Neural progenitor cell (in vitro differentiated cells): ENCODE measurements around the gene ZKSCAN4. TPM values are rescaled to one million over a fixed set of nuclear protein-coding genes. Genes with fewer than 3 reads are reported as not detected.

ENCODE experiments used
- DNase-seq: peaks from one replicate; pipeline ENCODE4 v3.0.0-alpha.2; 2016; ENCODE audit warnings: low spot score
- H2AFZ ChIP-seq: fragments of 200-600 bp; sonication (generic); replicated peaks from 2 replicates; pipeline ENCODE4 v1.6.1; 2016; ENCODE audit warnings: antibody characterized with exemption
- H3F3A ChIP-seq: fragments of 200-600 bp; sonication (generic); 2 replicates; pipeline ENCODE4 v1.6.1; 2016; ENCODE audit warnings: antibody characterized with exemption, low read depth
- H3K27ac ChIP-seq: fragments of 200-600 bp; sonication (generic); 2 replicates; pipeline ENCODE4 v1.5.1; 2016; ENCODE audit warnings: mild to moderate bottlenecking
- H3K27me3 ChIP-seq: fragments of 200-600 bp; sonication (generic); 2 replicates; pipeline ENCODE4 v1.6.1; 2016; ENCODE audit warnings: mild to moderate bottlenecking, moderate library complexity
- H3K36me3 ChIP-seq: fragments of 200-600 bp; sonication (generic); 2 replicates; pipeline ENCODE4 v1.5.1; 2016
- H3K4me1 ChIP-seq: fragments of 200-600 bp; sonication (generic); 2 replicates; pipeline ENCODE4 v1.6.1; 2016; ENCODE audit warnings: mixed run types
- H3K4me2 ChIP-seq: fragments of 200-600 bp; sonication (generic); 2 replicates; pipeline ENCODE4 v1.6.1; 2016
- H3K4me3 ChIP-seq: fragments of 200-600 bp; sonication (generic); 2 replicates; pipeline ENCODE4 v1.5.1; 2016
- H3K79me2 ChIP-seq: fragments of 200-600 bp; sonication (generic); 2 replicates; pipeline ENCODE4 v1.6.1; 2016; ENCODE audit warnings: low read depth
- H3K9ac ChIP-seq: fragments of 200-600 bp; sonication (generic); 2 replicates; pipeline ENCODE4 v1.6.1; 2016
- H3K9me3 ChIP-seq: fragments of 200-600 bp; sonication (generic); 2 replicates; pipeline ENCODE4 v1.5.1; 2016; ENCODE audit warnings: low read depth
- H4K20me1 ChIP-seq: fragments of 200-600 bp; sonication (generic); 2 replicates; pipeline ENCODE4 v1.6.1; 2016; ENCODE audit warnings: low read depth
- H3K27ac Mint-ChIP-seq: 3 replicates; pipeline ENCODE4 v1.8.0; 2021; ENCODE audit warnings: mixed read lengths
- H3K27me3 Mint-ChIP-seq: 2 replicates; pipeline ENCODE4 v1.8.0; 2022; ENCODE audit warnings: low read depth, mild to moderate bottlenecking, inconsistent platforms, moderate library complexity, mixed read lengths; ENCODE audit not compliant: insufficient read depth
- H3K36me3 Mint-ChIP-seq: 3 replicates; pipeline ENCODE4 v1.8.0; 2021; ENCODE audit warnings: mixed read lengths
- H3K4me1 Mint-ChIP-seq: 3 replicates; pipeline ENCODE4 v1.8.0; 2021; ENCODE audit warnings: mixed read lengths
- H3K4me3 Mint-ChIP-seq: 3 replicates; pipeline ENCODE4 v1.8.0; 2021; ENCODE audit warnings: mild to moderate bottlenecking, moderate library complexity, mixed read lengths
- H3K9me3 Mint-ChIP-seq: 3 replicates; pipeline ENCODE4 v1.8.0; 2020; ENCODE audit warnings: mixed read lengths
- EZH2 ChIP-seq: fragments of 200-600 bp; sonication (generic); IDR thresholded peaks from 2 replicates; pipeline ENCODE4 v1.6.1; 2017; ENCODE audit warnings: antibody characterized with exemption, mild to moderate bottlenecking, moderate library complexity
- EZH2phosphoT487 ChIP-seq: fragments of 200-600 bp; sonication (generic); IDR thresholded peaks from 2 replicates; pipeline ENCODE4 v1.6.1; 2017; ENCODE audit warnings: antibody characterized with exemption
- total RNA-seq: library from RNA; depleted of rRNA; stranded (reverse); fragments of >200 nt; gene quantifications from 2 replicates; pipeline ENCODE4 v1.2.3, GENCODE V29; 2015; ENCODE audit warnings: low replicate concordance
- TF ChIP-seq, protein P1 (sequence below): fragments of 200-600 bp; sonication (generic); IDR thresholded peaks from 2 replicates; pipeline ENCODE4 v1.5.1; 2017; ENCODE audit warnings: antibody characterized with exemption, mild to moderate bottlenecking

ZKSCAN4 gene
- total RNA-seq, 1 donor from 2014 or later, result 5.9 TPM

DNA sequence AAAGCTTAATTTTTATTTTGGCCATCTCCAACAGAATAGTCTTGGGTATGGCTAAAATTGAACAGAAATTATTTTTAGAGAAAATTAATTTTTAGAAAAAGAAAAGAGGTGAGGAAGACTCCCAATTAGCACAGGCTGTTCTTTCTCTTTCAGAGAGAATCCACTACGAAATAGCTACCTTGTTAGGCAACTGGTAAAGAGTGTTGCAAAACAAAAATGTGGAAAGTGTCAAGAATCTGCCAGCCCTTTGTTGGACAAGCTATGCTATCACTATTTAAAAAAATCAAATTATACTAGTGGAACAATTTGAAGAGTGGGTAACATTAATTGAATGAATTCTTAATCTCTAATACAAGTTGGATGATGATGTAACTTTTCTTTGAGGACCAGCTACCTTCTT, 46.2 kb downstream of the ZKSCAN4 start:
- Histone ChIP-seq H3K79me2 (no peaks in the 10 kb centered on the region), H3K27ac (no peak overlapping the region), H3K9me3 (no peaks in the 10 kb centered on the region), H4K20me1 (no peaks in the 10 kb centered on the region), H3K4me2 (no peak overlapping the region), H3K4me3 (no peak overlapping the region), H3F3A (peaks cover 20% of the 10 kb centered on the region), H3K36me3 (no peaks in the 10 kb centered on the region), H3K4me1 (no peaks in the 10 kb centered on the region), H3K9ac (no peak overlapping the region), H2AFZ (no peak overlapping the region), H3K27me3 (peaks cover 98% of the 10 kb centered on the region)
- Mint-ChIP-seq H3K4me3 (no peak overlapping the region), H3K27me3 (peaks cover 41% of the 10 kb centered on the region), H3K27ac (no peak overlapping the region), H3K4me1 (peaks cover 13% of the 10 kb centered on the region), H3K36me3 (no peaks in the 10 kb centered on the region), H3K9me3 (peaks cover 15% of the 10 kb centered on the region)
- no peak for TF ChIP-seq EZH2
- TF ChIP-seq EZH2phosphoT487, result no peak
- TF ChIP-seq, protein P1, sequence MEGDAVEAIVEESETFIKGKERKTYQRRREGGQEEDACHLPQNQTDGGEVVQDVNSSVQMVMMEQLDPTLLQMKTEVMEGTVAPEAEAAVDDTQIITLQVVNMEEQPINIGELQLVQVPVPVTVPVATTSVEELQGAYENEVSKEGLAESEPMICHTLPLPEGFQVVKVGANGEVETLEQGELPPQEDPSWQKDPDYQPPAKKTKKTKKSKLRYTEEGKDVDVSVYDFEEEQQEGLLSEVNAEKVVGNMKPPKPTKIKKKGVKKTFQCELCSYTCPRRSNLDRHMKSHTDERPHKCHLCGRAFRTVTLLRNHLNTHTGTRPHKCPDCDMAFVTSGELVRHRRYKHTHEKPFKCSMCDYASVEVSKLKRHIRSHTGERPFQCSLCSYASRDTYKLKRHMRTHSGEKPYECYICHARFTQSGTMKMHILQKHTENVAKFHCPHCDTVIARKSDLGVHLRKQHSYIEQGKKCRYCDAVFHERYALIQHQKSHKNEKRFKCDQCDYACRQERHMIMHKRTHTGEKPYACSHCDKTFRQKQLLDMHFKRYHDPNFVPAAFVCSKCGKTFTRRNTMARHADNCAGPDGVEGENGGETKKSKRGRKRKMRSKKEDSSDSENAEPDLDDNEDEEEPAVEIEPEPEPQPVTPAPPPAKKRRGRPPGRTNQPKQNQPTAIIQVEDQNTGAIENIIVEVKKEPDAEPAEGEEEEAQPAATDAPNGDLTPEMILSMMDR, result no peak
- DNase-seq, result no peak

DNA sequence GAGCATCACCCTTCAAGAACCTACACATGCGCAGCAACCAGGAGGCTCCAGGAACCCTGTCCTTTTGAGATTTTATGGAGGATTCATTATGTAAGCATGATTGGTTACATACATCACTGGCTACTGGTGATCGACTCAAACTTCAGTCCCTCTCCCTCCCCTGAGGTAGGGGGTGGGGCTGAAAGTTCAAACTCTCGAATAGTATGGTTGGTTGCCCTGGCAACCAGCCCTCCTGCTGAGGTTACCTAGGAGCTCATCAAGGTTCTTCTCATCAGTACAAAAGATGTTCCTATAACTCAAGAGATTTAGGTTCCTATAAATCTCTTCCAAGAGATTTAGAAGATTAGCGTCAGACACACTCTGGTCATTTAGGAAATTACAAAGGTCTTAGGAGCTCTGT, 48.9 kb downstream of the ZKSCAN4 start:
- Mint-ChIP-seq H3K27me3 (peaks cover 28% of the 10 kb centered on the region), H3K4me3 (no peak overlapping the region), H3K9me3 (peaks cover 26% of the 10 kb centered on the region), H3K36me3 (no peaks in the 10 kb centered on the region), H3K4me1 (peaks cover 9% of the 10 kb centered on the region), H3K27ac (no peak overlapping the region)
- Histone ChIP-seq H3K36me3 (no peaks in the 10 kb centered on the region), H3F3A (peaks cover 20% of the 10 kb centered on the region), H2AFZ (no peak overlapping the region), H3K79me2 (no peaks in the 10 kb centered on the region), H4K20me1 (no peaks in the 10 kb centered on the region), H3K4me3 (no peak overlapping the region), H3K9ac (no peak overlapping the region), H3K27ac (no peak overlapping the region), H3K9me3 (no peaks in the 10 kb centered on the region), H3K4me1 (no peaks in the 10 kb centered on the region), H3K4me2 (no peak overlapping the region), H3K27me3 (peaks cover 98% of the 10 kb centered on the region)
- peak; percentile 43 for DNase-seq
- no peak for TF ChIP-seq EZH2
- no peak for TF ChIP-seq EZH2phosphoT487
- TF ChIP-seq, protein P1, result no peak

DNA sequence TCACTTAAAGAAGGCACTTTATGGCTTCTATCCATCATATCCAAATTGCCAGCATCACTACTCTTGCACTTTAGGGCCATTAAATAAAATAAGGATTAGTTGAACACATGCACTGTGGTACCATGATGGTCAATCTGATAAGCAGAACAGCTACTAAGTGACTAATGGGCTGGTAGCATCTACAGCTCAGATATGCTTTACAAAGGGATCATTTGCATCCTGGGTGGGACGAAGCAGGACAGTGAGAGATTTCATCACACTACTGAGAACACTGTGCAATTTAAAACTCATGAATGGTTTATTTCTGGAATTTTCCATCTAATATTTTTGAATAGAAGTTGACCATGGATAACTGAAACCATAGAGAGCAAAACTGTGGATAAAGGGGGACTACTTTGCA, 52.0 kb downstream of the ZKSCAN4 start:
- H3K79me2 ChIP-seq, result no peaks in the 10 kb centered on the region
- no peaks in the 10 kb centered on the region for H4K20me1 ChIP-seq
- H3K4me3 ChIP-seq, result no peak overlapping the region
- Mint-ChIP-seq H3K4me1 (no peaks in the 10 kb centered on the region), H3K27me3 (peaks cover 11% of the 10 kb centered on the region), H3K9me3 (peaks cover 38% of the 10 kb centered on the region), H3K4me3 (no peak overlapping the region), H3K36me3 (no peaks in the 10 kb centered on the region), H3K27ac (no peak overlapping the region)
- TF ChIP-seq, protein P1, result no peak
- no peak for TF ChIP-seq EZH2phosphoT487
- no peak for TF ChIP-seq EZH2
- no peaks in the 10 kb centered on the region for H3K9me3 ChIP-seq
- no peak overlapping the region for H3K4me2 ChIP-seq
- no peaks in the 10 kb centered on the region for H3F3A ChIP-seq
- no peaks in the 10 kb centered on the region for H3K4me1 ChIP-seq
- H3K9ac ChIP-seq, result no peak overlapping the region
- no peak for DNase-seq
- peaks cover 73% of the 10 kb centered on the region for H3K27me3 ChIP-seq
- no peak overlapping the region for H3K27ac ChIP-seq
- H3K36me3 ChIP-seq, result no peaks in the 10 kb centered on the region
- no peak overlapping the region for H2AFZ ChIP-seq

Other genes starting within 250 kb of the ZKSCAN4 start
- gene ZNF165, start 171.7 kb downstream of the ZKSCAN4 start, total RNA-seq, result 1.9 and 2.1 TPM in 2 replicates
- 8.4 and 17.7 TPM in 2 replicates for gene ZSCAN16, start 127.7 kb downstream of the ZKSCAN4 start, total RNA-seq
- gene ZKSCAN8, start 110.4 kb downstream of the ZKSCAN4 start, total RNA-seq, result 42.7 and 43.1 TPM in 2 replicates
- 34.6 and 34.7 TPM in 2 replicates for gene ZSCAN9, start 27.0 kb downstream of the ZKSCAN4 start, total RNA-seq
- not detected in 2 replicates for gene NKAPL, start 7.0 kb upstream of the ZKSCAN4 start, total RNA-seq
- 36.8 and 40.5 TPM in 2 replicates for gene ZSCAN26, start 14.9 kb upstream of the ZKSCAN4 start, total RNA-seq
- gene PGBD1, start 29.3 kb upstream of the ZKSCAN4 start, total RNA-seq, result 13.6 and 13.8 TPM in 2 replicates
- 6.6 and 8.3 TPM in 2 replicates for gene ZSCAN31, start 83.9 kb upstream of the ZKSCAN4 start, total RNA-seq
- gene ZKSCAN3, start 97.7 kb upstream of the ZKSCAN4 start, total RNA-seq, result 9.0 and 12.3 TPM in 2 replicates
- gene ZSCAN12, start 147.5 kb upstream of the ZKSCAN4 start, total RNA-seq, result 15.1 and 20.7 TPM in 2 replicates
- gene ZSCAN23, start 191.2 kb upstream of the ZKSCAN4 start, total RNA-seq, result 20.4 and 21.3 TPM in 2 replicates